ENCODE data around the gene NUDCD3.
"Not testable (repeated sequence)": the region's sequence is repeated elsewhere in the genome, so short reads cannot be mapped to it uniquely, and the experiment has no call there.

The NUDCD3 gene

GRCh38 chr7:44431091-44431608 lies 59.3 kb downstream of the NUDCD3 start:
- no peaks in the 10 kb centered on the region for H3F3A ChIP-seq (ENCODE audit: insufficient read depth, low read length)
- H3K27me3 ChIP-seq (replicated peaks; ENCODE audit: insufficient read depth, low read length): no peaks in the 10 kb centered on the region
- H3K9ac ChIP-seq (ENCODE audit: low read length): no peak overlapping the region
- peaks cover 7% of the 10 kb centered on the region; the same call in 1 of the 2 replicates for H4K20me1 ChIP-seq (ENCODE audit: insufficient read depth, low read length)
- peak; percentile 80 for DNase-seq
- H3K36me3 ChIP-seq (replicated peaks; ENCODE audit: insufficient read depth, low read length): no peaks in the 10 kb centered on the region
- H3K9me2 ChIP-seq (replicated peaks; ENCODE audit: insufficient read depth, low read length): no peaks in the 10 kb centered on the region
- no peaks in the 10 kb centered on the region for H3K9me3 ChIP-seq (replicated peaks; ENCODE audit: insufficient read depth, low read length)
- no peak for TF ChIP-seq EZH2 (optimal IDR thresholded peaks at IDR 0.05; ENCODE audit: low read depth, low read length)
- peak; percentile 69 for TF ChIP-seq CTCF (IDR thresholded peaks at IDR 0.05; ENCODE audit: low read length)
- peaks cover 92% of the 10 kb centered on the region for H3K79me2 ChIP-seq (ENCODE audit: low read length)
- H3K4me1 ChIP-seq (ENCODE audit: low read length): peaks cover 20% of the 10 kb centered on the region
- H2AFZ ChIP-seq (ENCODE audit: low read length): no peak overlapping the region
- H3K4me2 ChIP-seq (ENCODE audit: low read depth, low read length): peak overlapping the region; percentile 3; the same call in 1 of the 2 replicates
- H3K4me3 ChIP-seq (ENCODE audit: low read length): no peak overlapping the region
- peak overlapping the region; percentile 9; the same call in 1 of the 2 replicates for H3K27ac ChIP-seq (ENCODE audit: low read length)

- peaks cover 92% of the 10 kb centered on the region for H3K79me2 ChIP-seq (ENCODE audit: low read length)
These were observed 60.4 kb downstream of the NUDCD3 start for GRCh38 chr7:44430054-44430453.

GRCh38 chr7:44424762-44425161 lies 65.7 kb downstream of the NUDCD3 start:
- not testable (repeated sequence) for H3K9ac ChIP-seq (ENCODE audit: low read length); H3K4me1 ChIP-seq (ENCODE audit: low read length); H4K20me1 ChIP-seq (ENCODE audit: insufficient read depth, low read length); H3K4me3 ChIP-seq (ENCODE audit: low read length); H3K36me3 ChIP-seq (replicated peaks; ENCODE audit: insufficient read depth, low read length); H3K9me2 ChIP-seq (replicated peaks; ENCODE audit: insufficient read depth, low read length); H3K9me3 ChIP-seq (replicated peaks; ENCODE audit: insufficient read depth, low read length); DNase-seq; H3K27me3 ChIP-seq (replicated peaks; ENCODE audit: insufficient read depth, low read length); H3K4me2 ChIP-seq (ENCODE audit: low read depth, low read length); H3F3A ChIP-seq (ENCODE audit: insufficient read depth, low read length); H3K27ac ChIP-seq (ENCODE audit: low read length); H2AFZ ChIP-seq (ENCODE audit: low read length)
- peaks cover 57% of the 10 kb centered on the region for H3K79me2 ChIP-seq (ENCODE audit: low read length)

More at GRCh38 chr7:44430054-44430453, 60.4 kb downstream of the NUDCD3 start:
- no peak overlapping the region for H3K4me2 ChIP-seq (ENCODE audit: low read depth, low read length)
- no peaks in the 10 kb centered on the region for H3K36me3 ChIP-seq (replicated peaks; ENCODE audit: insufficient read depth, low read length)
- no peak overlapping the region for H3K9ac ChIP-seq (ENCODE audit: low read length)
- no peak overlapping the region for H3K27ac ChIP-seq (ENCODE audit: low read length)
- H2AFZ ChIP-seq (ENCODE audit: low read length): no peak overlapping the region
- TF ChIP-seq EZH2 (optimal IDR thresholded peaks at IDR 0.05; ENCODE audit: low read depth, low read length) (no peak), EZH2phosphoT487 (IDR thresholded peaks at IDR 0.05; ENCODE audit: low read length) (no peak), CTCF (IDR thresholded peaks at IDR 0.05; ENCODE audit: low read length) (no peak)
- no peaks in the 10 kb centered on the region for H3K27me3 ChIP-seq (replicated peaks; ENCODE audit: insufficient read depth, low read length)
- H3K4me3 ChIP-seq (ENCODE audit: low read length): no peak overlapping the region
- H3F3A ChIP-seq (ENCODE audit: insufficient read depth, low read length): no peaks in the 10 kb centered on the region
- no peak for DNase-seq
- H3K9me3 ChIP-seq (replicated peaks; ENCODE audit: insufficient read depth, low read length): no peaks in the 10 kb centered on the region
- peaks cover 20% of the 10 kb centered on the region for H3K4me1 ChIP-seq (ENCODE audit: low read length)
- peaks cover 7% of the 10 kb centered on the region; the same call in 1 of the 2 replicates for H4K20me1 ChIP-seq (ENCODE audit: insufficient read depth, low read length)
- no peaks in the 10 kb centered on the region for H3K9me2 ChIP-seq (replicated peaks; ENCODE audit: insufficient read depth, low read length)

GRCh38 chr7:44416941-44417340 lies 73.5 kb downstream of the NUDCD3 start:
- Histone ChIP-seq H3K27ac (ENCODE audit: low read length) (no peak overlapping the region), H4K20me1 (ENCODE audit: insufficient read depth, low read length) (no peaks in the 10 kb centered on the region), H3K79me2 (ENCODE audit: low read length) (peaks cover 55% of the 10 kb centered on the region), H3K4me1 (ENCODE audit: low read length) (no peaks in the 10 kb centered on the region), H3K9ac (ENCODE audit: low read length) (no peak overlapping the region), H3K4me2 (ENCODE audit: low read depth, low read length) (no peak overlapping the region), H3K4me3 (ENCODE audit: low read length) (no peak overlapping the region), H3K27me3 (replicated peaks; ENCODE audit: insufficient read depth, low read length) (no peaks in the 10 kb centered on the region), H3K9me2 (replicated peaks; ENCODE audit: insufficient read depth, low read length) (no peaks in the 10 kb centered on the region), H2AFZ (ENCODE audit: low read length) (no peak overlapping the region), H3K36me3 (replicated peaks; ENCODE audit: insufficient read depth, low read length) (no peaks in the 10 kb centered on the region; the same call in 1 of the 2 replicates), H3K9me3 (replicated peaks; ENCODE audit: insufficient read depth, low read length) (no peaks in the 10 kb centered on the region), H3F3A (ENCODE audit: insufficient read depth, low read length) (no peaks in the 10 kb centered on the region)
- TF ChIP-seq CTCF (IDR thresholded peaks at IDR 0.05; ENCODE audit: low read length): no peak
- TF ChIP-seq EZH2phosphoT487 (IDR thresholded peaks at IDR 0.05; ENCODE audit: low read length): no peak
- no peak for TF ChIP-seq EZH2 (optimal IDR thresholded peaks at IDR 0.05; ENCODE audit: low read depth, low read length)
- DNase-seq: no peak

All from MM.1S (cell line).